GM18507 (cell line): Measurements from ENCODE around the gene C6orf62.
A peak's percentile ranks its signal among the peaks of the same experiment; 100 is the strongest.
"Not testable (repeated sequence)": the region's sequence is repeated elsewhere in the genome, so short reads cannot be mapped to it uniquely, and the experiment has no call there.

Experiments used
- DNase-seq: peaks from one replicate; pipeline ENCODE4 v3.0.0; 2011; ENCODE audit warnings: low read depth; ENCODE audit not compliant: insufficient read length; ENCODE audit errors: extremely low spot score
- FAIRE-seq: peaks from 2 replicates; lab custom pipeline; 2011; peaks lifted over from hg19 to GRCh38; lab: Jason Lieb, UNC

C6orf62 gene

GRCh38 chr6:24709014-24709711 is 9.8 kb downstream of the C6orf62 start:
- DNase-seq, result no peak
- no peak for FAIRE-seq

DNA sequence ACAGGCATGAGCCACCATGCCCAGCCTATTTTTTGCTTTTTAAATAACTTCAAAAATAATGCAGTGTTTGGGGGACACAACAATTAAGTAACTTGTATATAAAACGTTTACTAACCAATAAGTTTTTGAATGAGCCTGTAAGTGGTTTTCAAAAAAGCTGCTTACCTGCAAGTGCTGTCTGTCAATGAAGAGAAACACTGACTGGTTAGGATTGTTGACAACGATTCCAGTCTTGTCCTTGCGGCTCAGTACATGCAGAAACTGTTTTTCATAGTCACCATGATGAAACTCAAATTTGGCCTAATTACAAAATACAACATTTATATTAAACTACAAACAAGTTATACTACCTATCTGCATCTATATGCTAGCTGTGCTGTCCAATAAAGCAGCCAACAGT is 10.3 kb downstream of the C6orf62 start:
- DNase-seq (no peak), FAIRE-seq (no peak)

GRCh38 chr6:24704468-24704867 is 14.5 kb downstream of the C6orf62 start:
- DNase-seq (no peak), FAIRE-seq (no peak)

DNA sequence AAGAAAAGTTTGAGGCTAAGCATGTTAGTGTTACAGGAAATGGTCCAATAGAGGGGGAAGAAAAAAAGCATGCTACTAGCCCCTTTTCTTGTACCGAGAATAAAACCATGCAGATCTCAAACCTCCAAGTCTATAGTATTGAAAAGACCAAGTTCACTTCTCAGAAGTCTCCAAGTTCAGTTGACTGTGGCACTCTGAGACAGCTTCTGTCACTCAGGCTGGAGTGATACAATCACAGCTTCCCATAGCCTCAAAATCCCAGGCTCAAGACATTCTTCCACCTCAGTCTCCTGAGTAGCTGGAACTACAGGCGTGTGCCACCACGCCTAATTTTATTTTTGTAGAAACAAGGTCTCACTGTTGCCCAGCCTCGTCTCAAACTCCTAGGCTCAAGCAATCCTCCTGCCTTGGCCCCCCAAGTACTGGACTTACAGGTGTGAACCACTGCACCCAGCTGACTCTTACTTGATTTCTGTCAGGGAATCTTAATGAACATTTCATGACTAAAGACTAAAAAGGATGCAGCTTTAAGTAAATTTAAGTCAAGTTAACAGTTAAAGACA is 16.2 kb downstream of the C6orf62 start:
- DNase-seq (no peak), FAIRE-seq (no peak)

- DNase-seq (no peak), FAIRE-seq (no peak)
These were observed 19.2 kb downstream of the C6orf62 start for GRCh38 chr6:24699521-24700359.

- FAIRE-seq (no peak), DNase-seq (no peak)
These were observed 22.9 kb downstream of the C6orf62 start for GRCh38 chr6:24696097-24696496.

GRCh38 chr6:24695635-24696034 is 23.3 kb downstream of the C6orf62 start:
- peak; percentile 63 for FAIRE-seq
- not testable (repeated sequence) for DNase-seq

- FAIRE-seq (peak; percentile 51), DNase-seq (no peak)
These were observed 24.8 kb downstream of the C6orf62 start for GRCh38 chr6:24694198-24694597.

DNA sequence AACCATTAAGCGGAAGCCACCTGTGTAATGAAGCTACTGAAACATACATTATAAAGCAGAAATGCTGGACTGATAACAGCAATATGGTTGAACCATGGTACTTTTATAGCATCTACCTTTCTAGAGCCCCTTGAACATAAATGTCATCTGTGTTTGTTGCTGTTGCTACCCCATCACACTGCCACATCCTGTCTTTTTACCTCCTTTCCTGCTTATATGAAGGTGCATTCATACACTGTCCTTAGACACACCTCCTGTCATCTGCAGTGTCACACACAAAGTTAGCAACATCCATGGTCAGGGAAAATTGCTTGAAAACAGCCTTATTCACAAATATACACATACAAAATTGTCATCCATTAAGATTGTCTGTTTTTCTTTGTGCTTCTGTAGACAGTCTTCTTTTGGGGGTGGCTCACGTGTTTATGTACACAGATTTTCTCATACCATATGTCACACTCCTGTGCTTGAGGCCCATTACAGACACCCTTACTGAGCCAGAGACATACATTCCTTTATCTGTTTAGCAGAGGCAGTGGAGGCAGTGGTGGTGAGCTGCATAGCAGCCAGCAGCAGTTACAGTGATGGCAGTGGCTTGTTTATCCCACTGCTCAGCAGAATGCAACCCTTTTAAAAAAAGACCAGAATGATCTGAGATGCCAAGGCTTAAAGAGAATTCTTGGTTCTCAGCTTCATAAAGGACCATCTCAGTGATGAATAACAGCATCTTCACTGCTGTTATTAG is 25.9 kb downstream of the C6orf62 start:
- DNase-seq (no peak), FAIRE-seq (peak; percentile 12)

GRCh38 chr6:24692415-24692814 is 26.5 kb downstream of the C6orf62 start:
- DNase-seq (no peak), FAIRE-seq (no peak)

GRCh38 chr6:24692003-24692402 is 27.0 kb downstream of the C6orf62 start:
- FAIRE-seq, result no peak
- no peak for DNase-seq

DNA sequence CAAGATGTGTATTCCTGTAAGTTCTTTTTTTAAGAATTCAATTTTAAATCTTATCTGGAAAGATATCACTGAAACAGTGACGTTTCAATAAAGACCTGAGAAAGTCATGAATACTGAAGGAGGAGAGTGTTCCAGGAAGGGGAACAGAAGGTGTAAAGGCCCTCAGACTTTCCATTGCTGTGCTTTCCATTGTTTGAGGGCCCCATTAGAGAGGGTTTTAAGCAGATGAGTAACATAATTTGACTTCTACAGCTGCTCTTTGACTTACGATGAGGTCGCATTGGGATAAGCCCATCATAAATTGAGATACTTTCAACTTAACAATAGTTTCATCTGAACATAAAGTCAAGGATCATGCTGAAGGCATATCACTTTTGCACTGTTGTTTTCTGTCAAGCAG is 27.4 kb downstream of the C6orf62 start:
- FAIRE-seq (no peak), DNase-seq (no peak)

- DNase-seq (no peak), FAIRE-seq (no peak)
These were observed 28.4 kb downstream of the C6orf62 start for GRCh38 chr6:24690593-24690992.

DNA sequence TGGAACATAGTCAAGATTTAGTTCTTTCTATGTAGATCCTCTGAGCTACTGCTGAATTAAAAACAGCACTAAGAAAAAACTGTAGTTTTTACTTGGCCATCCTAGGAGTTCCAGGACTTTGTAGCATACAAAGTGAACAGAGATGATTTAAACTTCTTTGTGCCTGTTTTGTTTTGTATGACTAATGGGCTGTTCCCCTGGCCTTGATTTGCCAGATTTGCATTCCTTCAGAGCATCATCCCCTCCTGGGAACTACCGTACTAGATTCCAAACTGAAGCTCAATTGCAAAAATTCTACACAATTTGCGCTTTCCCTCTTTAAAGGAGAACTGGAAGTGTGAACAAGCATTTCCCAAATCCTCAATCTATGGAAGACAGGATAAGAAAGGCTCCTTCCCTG is 29.0 kb downstream of the C6orf62 start:
- no peak for DNase-seq
- FAIRE-seq, result no peak

- FAIRE-seq (no peak), DNase-seq (no peak)
These were observed 32.0 kb downstream of the C6orf62 start for GRCh38 chr6:24686946-24687345.

GRCh38 chr6:24686408-24686807 is 32.5 kb downstream of the C6orf62 start:
- FAIRE-seq, result no peak
- DNase-seq, result no peak

- no peak for FAIRE-seq
- no peak for DNase-seq
These were observed 35.4 kb downstream of the C6orf62 start for GRCh38 chr6:24683297-24684296.

DNA sequence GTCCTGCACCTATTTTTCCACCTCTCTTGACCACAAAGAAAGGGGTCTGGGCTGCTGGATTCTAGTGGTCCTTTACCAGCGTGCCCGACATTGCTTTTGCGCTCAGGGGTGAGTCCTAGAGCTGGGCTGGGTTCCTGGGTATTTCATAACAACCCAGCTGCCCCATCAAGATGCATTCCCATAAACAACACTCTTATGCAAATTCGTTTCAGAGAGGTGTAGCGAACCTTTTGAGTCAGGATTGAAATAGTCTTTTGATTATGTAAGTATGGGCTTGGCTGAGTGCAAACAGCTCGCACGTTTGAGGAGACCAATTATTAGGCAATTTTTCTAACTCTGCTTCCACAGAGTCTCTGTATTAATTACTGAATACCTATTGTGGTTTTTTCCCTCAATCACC is 38.4 kb downstream of the C6orf62 start:
- no peak for FAIRE-seq
- DNase-seq, result no peak
